ENCODE results near the gene TRAF2.

TRAF2 gene

GRCh38 chr9:136961279-136962065, 75.2 kb downstream of the TRAF2 start:
- Histone ChIP-seq H3K4me3 (ENCODE audit: low read depth, low read length) (no peak overlapping the region), H3K27me3 (ENCODE audit: insufficient read depth, low read length) (no peaks in the 10 kb centered on the region), H2AFZ (ENCODE audit: low read length, unreplicated experiment) (no peak overlapping the region), H3K4me1 (ENCODE audit: control insufficient read depth, insufficient read depth, low read length, unreplicated experiment) (peaks cover 5% of the 10 kb centered on the region), H3K36me3 (ENCODE audit: insufficient read depth, low read length) (no peaks in the 10 kb centered on the region), H3K27ac (ENCODE audit: low read depth, low read length) (no peak overlapping the region), H3K79me2 (ENCODE audit: control insufficient read depth, insufficient read depth, low read length, unreplicated experiment) (no peaks in the 10 kb centered on the region)

DNA sequence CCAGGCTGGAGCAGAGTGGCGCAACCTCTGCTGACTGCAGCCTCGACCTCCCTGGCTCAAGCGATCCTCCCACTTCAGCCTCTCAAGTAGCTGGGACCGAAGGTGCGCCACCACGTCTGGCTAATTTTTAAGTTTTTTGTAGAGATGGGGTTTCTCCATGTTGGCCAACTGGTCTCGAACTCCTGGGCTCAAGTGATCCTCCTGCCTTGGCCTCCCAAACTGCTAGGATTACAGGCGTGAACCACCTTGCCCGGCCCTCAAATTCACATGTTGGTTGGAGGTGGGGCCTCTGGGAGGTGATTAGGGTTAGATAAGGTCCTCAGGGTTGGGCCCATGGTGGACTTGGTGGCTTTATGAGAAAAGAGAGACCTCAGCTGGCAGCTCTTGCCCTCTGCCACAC, 75.8 kb downstream of the TRAF2 start:
- H3K79me2 ChIP-seq (ENCODE audit: control insufficient read depth, insufficient read depth, low read length, unreplicated experiment) = no peaks in the 10 kb centered on the region
- no peak overlapping the region for H3K27ac ChIP-seq (ENCODE audit: low read depth, low read length)
- H3K4me1 ChIP-seq (ENCODE audit: control insufficient read depth, insufficient read depth, low read length, unreplicated experiment) = peaks cover 5% of the 10 kb centered on the region
- H3K36me3 ChIP-seq (ENCODE audit: insufficient read depth, low read length) = no peaks in the 10 kb centered on the region
- no peaks in the 10 kb centered on the region for H3K27me3 ChIP-seq (ENCODE audit: insufficient read depth, low read length)
- H3K4me3 ChIP-seq (ENCODE audit: low read depth, low read length) = no peak overlapping the region
- H2AFZ ChIP-seq (ENCODE audit: low read length, unreplicated experiment) = no peak overlapping the region

DNA sequence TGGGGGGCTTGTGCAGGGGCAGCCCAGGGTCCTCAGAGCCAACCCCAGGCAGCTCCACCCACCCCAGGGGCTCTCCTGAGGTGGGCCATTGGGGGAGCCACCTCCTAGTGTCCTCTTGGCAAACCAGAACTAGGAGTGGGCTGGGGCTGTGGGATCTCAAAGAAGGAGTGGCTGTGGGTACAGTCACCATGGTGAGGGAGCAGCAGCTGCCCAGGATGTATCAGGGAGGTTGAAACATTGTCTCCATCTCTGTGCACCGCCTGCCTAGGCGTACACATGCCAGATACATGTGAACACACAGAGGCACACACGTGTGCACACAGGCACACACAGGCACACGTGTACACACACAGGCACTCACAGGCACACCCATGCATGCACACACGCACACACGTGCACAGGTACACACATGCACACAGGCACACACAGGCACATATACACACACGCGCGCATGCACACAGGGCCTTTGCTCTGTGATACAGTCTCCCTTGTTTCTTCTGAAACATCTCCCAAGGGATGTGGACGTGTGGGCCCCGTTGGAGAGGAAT, 76.5 kb downstream of the TRAF2 start:
- H3K27me3 ChIP-seq (ENCODE audit: insufficient read depth, low read length) = no peaks in the 10 kb centered on the region
- no peaks in the 10 kb centered on the region for H3K79me2 ChIP-seq (ENCODE audit: control insufficient read depth, insufficient read depth, low read length, unreplicated experiment)

GRCh38 chr9:136963341-136963740, 77.0 kb downstream of the TRAF2 start:
- H3K4me3 ChIP-seq (ENCODE audit: low read depth, low read length) = no peak overlapping the region
- no peaks in the 10 kb centered on the region for H3K79me2 ChIP-seq (ENCODE audit: control insufficient read depth, insufficient read depth, low read length, unreplicated experiment)
- peaks cover 5% of the 10 kb centered on the region for H3K4me1 ChIP-seq (ENCODE audit: control insufficient read depth, insufficient read depth, low read length, unreplicated experiment)
- H3K36me3 ChIP-seq (ENCODE audit: insufficient read depth, low read length) = no peaks in the 10 kb centered on the region
- no peak overlapping the region for H2AFZ ChIP-seq (ENCODE audit: low read length, unreplicated experiment)
- H3K27me3 ChIP-seq (ENCODE audit: insufficient read depth, low read length) = no peaks in the 10 kb centered on the region
- no peak overlapping the region for H3K27ac ChIP-seq (ENCODE audit: low read depth, low read length)

More for the DNA sequence above, 76.5 kb downstream of the TRAF2 start:
- Histone ChIP-seq H3K4me1 (ENCODE audit: control insufficient read depth, insufficient read depth, low read length, unreplicated experiment) (peaks cover 5% of the 10 kb centered on the region), H2AFZ (ENCODE audit: low read length, unreplicated experiment) (no peak overlapping the region), H3K36me3 (ENCODE audit: insufficient read depth, low read length) (no peaks in the 10 kb centered on the region), H3K4me3 (ENCODE audit: low read depth, low read length) (no peak overlapping the region), H3K27ac (ENCODE audit: low read depth, low read length) (no peak overlapping the region)

GRCh38 chr9:136963751-136964150, 77.4 kb downstream of the TRAF2 start:
- no peaks in the 10 kb centered on the region for H3K27me3 ChIP-seq (ENCODE audit: insufficient read depth, low read length)
- peaks cover 5% of the 10 kb centered on the region for H3K4me1 ChIP-seq (ENCODE audit: control insufficient read depth, insufficient read depth, low read length, unreplicated experiment)
- no peaks in the 10 kb centered on the region for H3K36me3 ChIP-seq (ENCODE audit: insufficient read depth, low read length)
- H3K4me3 ChIP-seq (ENCODE audit: low read depth, low read length) = no peak overlapping the region
- H2AFZ ChIP-seq (ENCODE audit: low read length, unreplicated experiment) = no peak overlapping the region
- no peaks in the 10 kb centered on the region for H3K79me2 ChIP-seq (ENCODE audit: control insufficient read depth, insufficient read depth, low read length, unreplicated experiment)
- no peak overlapping the region for H3K27ac ChIP-seq (ENCODE audit: low read depth, low read length)

GRCh38 chr9:136964171-136964689, 77.9 kb downstream of the TRAF2 start:
- no peaks in the 10 kb centered on the region for H3K36me3 ChIP-seq (ENCODE audit: insufficient read depth, low read length)
- no peak overlapping the region for H3K4me3 ChIP-seq (ENCODE audit: low read depth, low read length)
- H3K27ac ChIP-seq (ENCODE audit: low read depth, low read length) = no peak overlapping the region
- H3K27me3 ChIP-seq (ENCODE audit: insufficient read depth, low read length) = no peaks in the 10 kb centered on the region
- H3K79me2 ChIP-seq (ENCODE audit: control insufficient read depth, insufficient read depth, low read length, unreplicated experiment) = no peaks in the 10 kb centered on the region
- H2AFZ ChIP-seq (ENCODE audit: low read length, unreplicated experiment) = no peak overlapping the region
- peaks cover 5% of the 10 kb centered on the region for H3K4me1 ChIP-seq (ENCODE audit: control insufficient read depth, insufficient read depth, low read length, unreplicated experiment)

DNA sequence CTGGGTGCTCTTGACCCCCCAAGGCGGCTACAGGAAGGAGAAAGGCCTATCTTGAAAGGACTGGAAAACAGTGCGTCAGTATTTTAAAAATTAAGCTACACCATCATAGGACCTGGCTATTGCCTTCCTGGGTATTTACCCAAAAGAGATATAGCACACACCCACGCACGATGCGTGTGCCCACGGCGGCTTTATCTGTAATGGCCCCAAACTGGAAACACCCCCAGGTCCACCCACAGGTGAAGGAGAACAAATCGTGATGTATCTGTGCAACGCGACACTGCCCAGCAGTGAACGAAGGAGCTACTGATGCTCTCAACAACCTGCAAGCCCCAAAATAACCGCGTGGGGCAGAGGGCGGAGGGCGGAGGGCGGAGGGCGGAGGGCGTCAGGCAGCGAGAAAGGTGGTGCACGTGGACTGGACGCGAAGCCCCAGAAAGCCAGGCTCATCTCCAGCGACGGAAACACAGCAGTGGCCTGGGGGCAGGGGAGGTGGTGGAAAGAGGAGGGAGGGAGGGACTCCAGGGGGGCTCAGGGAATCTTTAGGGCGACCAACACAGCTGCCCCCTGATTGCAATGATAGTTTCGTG, 78.6 kb downstream of the TRAF2 start:
- H3K4me1 ChIP-seq (ENCODE audit: control insufficient read depth, insufficient read depth, low read length, unreplicated experiment) = peaks cover 5% of the 10 kb centered on the region

GRCh38 chr9:136965771-136966484, 79.6 kb downstream of the TRAF2 start:
- Histone ChIP-seq H2AFZ (ENCODE audit: low read length, unreplicated experiment) (no peak overlapping the region), H3K27ac (ENCODE audit: low read depth, low read length) (no peak overlapping the region), H3K79me2 (ENCODE audit: control insufficient read depth, insufficient read depth, low read length, unreplicated experiment) (no peaks in the 10 kb centered on the region), H3K4me3 (ENCODE audit: low read depth, low read length) (no peak overlapping the region), H3K27me3 (ENCODE audit: insufficient read depth, low read length) (no peaks in the 10 kb centered on the region), H3K4me1 (ENCODE audit: control insufficient read depth, insufficient read depth, low read length, unreplicated experiment) (peaks cover 5% of the 10 kb centered on the region), H3K36me3 (ENCODE audit: insufficient read depth, low read length) (no peaks in the 10 kb centered on the region)

More for the DNA sequence above, 78.6 kb downstream of the TRAF2 start:
- no peaks in the 10 kb centered on the region for H3K79me2 ChIP-seq (ENCODE audit: control insufficient read depth, insufficient read depth, low read length, unreplicated experiment)
- no peak overlapping the region for H3K27ac ChIP-seq (ENCODE audit: low read depth, low read length)
- H3K4me3 ChIP-seq (ENCODE audit: low read depth, low read length) = no peak overlapping the region
- no peaks in the 10 kb centered on the region for H3K36me3 ChIP-seq (ENCODE audit: insufficient read depth, low read length)
- H2AFZ ChIP-seq (ENCODE audit: low read length, unreplicated experiment) = no peak overlapping the region
- no peaks in the 10 kb centered on the region for H3K27me3 ChIP-seq (ENCODE audit: insufficient read depth, low read length)

DNA sequence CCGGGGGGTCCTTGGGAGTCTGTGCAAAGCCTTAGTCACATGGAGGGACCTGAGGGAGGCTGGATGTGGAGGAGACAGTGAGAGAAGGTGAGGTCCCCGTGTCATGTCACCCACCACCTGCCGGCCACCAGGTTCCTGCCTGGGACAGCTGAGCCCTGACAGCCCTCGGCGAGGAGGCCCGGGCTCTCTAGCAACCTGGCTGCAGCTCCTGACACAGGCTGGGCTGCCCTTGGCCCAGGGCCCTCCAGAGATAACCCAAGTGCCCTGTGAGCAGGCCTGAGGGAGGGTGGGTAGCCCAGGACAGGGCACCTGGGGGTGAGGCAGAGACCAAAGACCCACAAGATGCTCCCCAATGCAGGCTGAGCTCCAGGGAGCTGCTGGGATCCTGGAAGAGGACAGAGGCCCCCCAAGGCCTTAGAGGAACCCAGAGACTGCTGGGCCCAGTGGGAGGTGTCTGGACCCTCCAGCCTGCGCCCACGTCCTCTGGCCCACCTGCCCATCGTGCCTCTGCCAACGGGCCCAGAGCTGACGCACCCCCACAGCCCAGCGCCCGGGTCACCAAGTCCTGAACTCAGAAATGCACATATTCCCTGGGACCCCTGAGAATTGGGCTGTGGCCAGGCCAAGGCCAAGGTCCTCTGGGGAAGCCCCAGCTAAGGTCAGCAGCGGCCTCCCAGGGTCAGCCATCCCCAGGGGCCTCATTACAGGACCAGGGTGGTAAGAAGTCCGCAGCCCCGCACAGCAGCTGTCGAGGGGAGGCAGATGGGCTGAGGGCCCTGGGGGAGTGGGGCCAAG, 82.2 kb downstream of the TRAF2 start:
- Histone ChIP-seq H3K4me1 (ENCODE audit: control insufficient read depth, insufficient read depth, low read length, unreplicated experiment) (peaks cover 5% of the 10 kb centered on the region), H3K27me3 (ENCODE audit: insufficient read depth, low read length) (no peaks in the 10 kb centered on the region), H3K4me3 (ENCODE audit: low read depth, low read length) (no peak overlapping the region), H2AFZ (ENCODE audit: low read length, unreplicated experiment) (no peak overlapping the region), H3K36me3 (ENCODE audit: insufficient read depth, low read length) (no peaks in the 10 kb centered on the region), H3K79me2 (ENCODE audit: control insufficient read depth, insufficient read depth, low read length, unreplicated experiment) (no peaks in the 10 kb centered on the region), H3K27ac (ENCODE audit: low read depth, low read length) (no peak overlapping the region)

DNA sequence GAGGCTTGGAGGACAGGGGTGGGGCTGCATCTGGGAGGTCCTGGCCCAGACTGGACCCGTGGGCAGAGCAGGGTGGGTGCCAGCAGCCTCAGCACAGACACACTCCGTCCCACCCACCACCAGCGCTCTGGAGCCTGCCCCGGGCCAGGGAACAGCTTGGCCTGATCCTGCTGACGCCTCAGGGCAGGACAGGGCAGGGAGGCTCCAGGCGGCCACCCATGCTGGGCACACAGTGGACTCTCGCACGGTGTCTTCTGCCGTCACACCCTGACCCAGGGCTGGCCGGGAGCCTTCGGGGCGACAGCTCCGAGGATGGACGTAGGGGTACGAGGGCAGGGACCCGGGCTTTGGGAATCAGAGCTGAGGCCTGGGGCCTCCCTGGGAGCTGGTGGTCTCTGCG, 82.8 kb downstream of the TRAF2 start:
- H3K4me3 ChIP-seq (ENCODE audit: low read depth, low read length) = no peak overlapping the region
- H2AFZ ChIP-seq (ENCODE audit: low read length, unreplicated experiment) = no peak overlapping the region
- no peaks in the 10 kb centered on the region for H3K79me2 ChIP-seq (ENCODE audit: control insufficient read depth, insufficient read depth, low read length, unreplicated experiment)
- H3K36me3 ChIP-seq (ENCODE audit: insufficient read depth, low read length) = no peaks in the 10 kb centered on the region
- peaks cover 5% of the 10 kb centered on the region for H3K4me1 ChIP-seq (ENCODE audit: control insufficient read depth, insufficient read depth, low read length, unreplicated experiment)
- H3K27ac ChIP-seq (ENCODE audit: low read depth, low read length) = no peak overlapping the region
- no peaks in the 10 kb centered on the region for H3K27me3 ChIP-seq (ENCODE audit: insufficient read depth, low read length)

Data from ACC112 (cell line).